T-helper 1 cell (primary cell): ENCODE measurements around the gene ATIC.

Source experiments
- DNase-seq, 5 donors: peaks; one replicate each; pipeline ENCODE4 v3.0.0-alpha.2; 2012 to 2020

Gene ATIC

DNA sequence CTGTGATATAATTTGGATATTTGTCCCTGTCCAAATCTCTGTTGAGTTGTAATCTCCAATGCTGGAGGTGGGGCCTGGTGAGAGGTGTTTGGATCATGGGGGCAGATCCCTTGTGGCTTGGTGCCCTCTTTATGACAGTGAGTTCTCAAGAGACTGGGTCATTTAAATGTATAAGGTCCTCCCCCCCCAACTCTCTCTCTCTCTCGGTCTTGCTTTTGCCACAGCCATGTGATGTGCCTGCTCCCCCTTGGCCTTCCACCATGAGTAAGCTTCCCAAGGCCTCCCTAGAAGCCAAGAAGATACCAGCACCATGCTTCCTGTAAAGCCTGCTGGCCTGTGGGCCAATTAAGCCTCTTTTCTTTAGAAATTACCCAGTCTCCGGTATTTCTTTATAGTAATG lies 65.4 kb downstream of the ATIC start:
- DNase-seq: no peak

DNA sequence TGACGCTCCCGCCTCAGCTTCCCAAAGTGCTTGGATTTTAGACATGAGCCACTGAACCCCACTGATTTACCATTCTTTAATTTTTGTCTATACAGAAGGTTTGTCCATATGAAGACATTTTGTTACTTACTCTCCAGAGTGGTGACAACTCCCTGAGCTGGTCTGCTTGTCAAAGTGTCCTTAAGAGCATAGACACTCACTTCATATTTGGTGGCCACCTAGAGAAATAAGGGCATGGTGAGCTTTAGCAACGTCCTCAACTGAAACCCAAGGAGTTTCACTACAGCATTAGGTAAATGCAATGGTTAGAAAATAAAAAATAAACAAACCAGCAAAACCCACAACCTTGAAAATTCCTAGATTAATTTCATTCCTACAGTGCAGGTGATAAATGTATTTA lies 66.2 kb downstream of the ATIC start:
- no peak for DNase-seq

DNA sequence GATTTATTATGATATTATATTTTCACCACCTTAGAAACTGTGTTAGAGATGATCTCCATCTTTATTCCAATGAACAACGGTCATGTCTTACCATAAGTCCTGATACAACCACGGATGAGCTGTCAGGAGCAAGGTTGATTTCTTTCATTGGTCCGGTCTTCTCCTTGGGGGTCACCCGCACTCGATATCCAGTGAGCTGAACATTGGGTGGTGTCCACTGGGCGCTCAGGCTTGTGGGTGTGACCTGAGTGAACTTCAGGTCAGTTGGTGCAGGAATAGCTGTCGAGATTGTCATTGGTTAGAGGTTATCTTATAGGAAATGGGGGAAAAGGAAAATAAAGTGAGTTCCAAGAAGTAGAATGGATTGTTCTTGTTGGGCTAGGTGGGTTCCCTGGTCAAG lies 67.2 kb downstream of the ATIC start:
- DNase-seq: no peak

DNA sequence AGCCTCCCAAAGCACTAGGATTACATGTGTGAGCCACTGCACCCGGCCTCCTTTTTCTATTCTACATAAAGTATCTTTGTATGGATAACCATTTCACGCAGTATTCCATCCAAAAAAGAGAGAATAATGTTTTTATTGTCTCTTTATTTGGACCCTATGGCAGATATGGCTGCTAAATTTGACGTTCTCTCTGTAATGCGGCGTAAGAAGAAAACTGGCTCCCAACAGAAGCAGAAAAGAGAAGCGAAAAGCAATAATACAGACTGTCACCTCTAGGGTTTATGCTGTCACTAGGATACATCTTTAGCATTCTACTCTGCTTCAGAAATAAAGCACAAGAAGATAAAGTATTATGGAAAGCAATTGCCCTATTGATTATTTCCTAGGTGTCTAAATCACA lies 68.1 kb downstream of the ATIC start:
- DNase-seq: no peak

DNA sequence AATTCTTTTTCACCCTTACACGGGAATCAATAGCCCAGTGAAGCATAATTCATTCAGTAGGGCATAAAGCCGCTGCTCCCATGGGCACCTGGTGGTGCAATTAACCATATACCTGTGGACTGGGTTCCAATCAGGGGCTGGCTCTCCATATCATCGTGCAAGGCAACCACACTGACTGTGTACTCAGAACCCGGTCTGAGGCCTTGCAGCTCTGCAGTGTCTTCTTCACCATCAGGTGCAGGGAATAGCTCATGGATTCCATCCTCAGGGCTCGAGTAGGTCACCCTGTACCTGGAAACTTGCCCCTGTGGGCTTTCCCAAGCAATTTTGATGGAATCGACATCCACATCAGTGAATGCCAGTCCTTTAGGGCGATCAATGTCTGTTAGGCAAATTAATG lies 68.8 kb downstream of the ATIC start:
- DNase-seq: no peak

DNA sequence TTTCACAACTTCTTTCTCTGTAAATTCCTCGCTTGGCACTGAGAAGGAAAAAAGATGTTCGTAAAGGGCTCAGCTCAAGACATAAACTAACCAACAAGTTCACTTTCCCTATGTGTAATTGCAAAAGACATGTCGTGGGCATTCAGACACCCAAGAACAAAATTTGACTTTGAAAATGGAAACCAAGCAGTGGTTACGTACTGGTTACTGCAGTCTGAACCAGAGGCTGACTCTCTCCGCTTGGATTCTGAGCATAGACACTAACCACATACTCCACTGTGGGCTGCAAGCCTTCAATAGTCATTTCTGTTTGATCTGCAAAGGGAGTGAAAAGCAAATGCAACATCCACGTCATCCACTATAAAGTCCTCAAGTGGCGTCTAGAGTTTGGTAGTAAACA lies 70.2 kb downstream of the ATIC start:
- DNase-seq: no peak

DNA sequence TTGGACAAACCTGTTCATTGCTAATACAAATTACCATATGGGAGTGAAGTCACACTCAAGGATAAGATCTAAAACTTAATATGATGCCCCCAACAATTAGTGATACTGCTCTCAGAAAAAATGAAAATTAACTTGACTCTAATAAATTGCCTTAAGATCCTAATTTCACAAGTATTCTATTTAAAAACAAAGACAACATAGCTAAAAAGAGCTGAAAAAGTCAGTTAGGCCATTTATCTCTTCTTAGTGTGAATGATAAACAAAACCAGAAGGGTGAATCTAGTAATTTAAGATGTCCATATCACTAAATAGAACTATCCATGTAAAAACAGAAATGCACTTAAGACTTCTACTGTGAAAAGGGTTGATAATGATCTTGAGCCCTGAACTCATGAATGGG lies 70.6 kb downstream of the ATIC start:
- DNase-seq: no peak

- DNase-seq: no peak
Observed at GRCh38 chr2:215383652-215384279, 71.9 kb downstream of the ATIC start.

- no peak for DNase-seq
Observed at GRCh38 chr2:215384710-215385109, 72.9 kb downstream of the ATIC start.

DNA sequence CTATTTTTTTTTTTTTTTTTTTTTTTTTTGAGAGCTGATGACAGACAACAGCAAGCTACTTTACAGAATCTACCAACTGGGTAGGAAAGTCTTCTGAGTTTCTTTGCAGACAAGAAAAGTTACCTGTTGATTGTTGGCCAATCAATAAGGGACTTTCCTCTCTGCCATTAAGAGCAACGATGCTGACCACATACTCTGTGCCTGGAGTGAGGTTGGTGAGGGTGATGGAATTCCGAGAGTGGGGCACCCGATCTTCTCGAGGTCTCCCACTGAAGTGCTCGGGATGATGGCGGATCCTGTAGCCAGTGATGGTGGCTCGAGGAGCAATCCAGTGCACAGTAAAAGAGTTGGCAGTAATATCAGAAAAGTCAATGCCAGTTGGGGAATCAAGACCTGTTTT lies 74.7 kb downstream of the ATIC start:
- DNase-seq: no peak

- no peak for DNase-seq
Observed at GRCh38 chr2:215388002-215388728, 76.3 kb downstream of the ATIC start.

GRCh38 chr2:215390550-215390913 lies 78.7 kb downstream of the ATIC start:
- no peak for DNase-seq

DNA sequence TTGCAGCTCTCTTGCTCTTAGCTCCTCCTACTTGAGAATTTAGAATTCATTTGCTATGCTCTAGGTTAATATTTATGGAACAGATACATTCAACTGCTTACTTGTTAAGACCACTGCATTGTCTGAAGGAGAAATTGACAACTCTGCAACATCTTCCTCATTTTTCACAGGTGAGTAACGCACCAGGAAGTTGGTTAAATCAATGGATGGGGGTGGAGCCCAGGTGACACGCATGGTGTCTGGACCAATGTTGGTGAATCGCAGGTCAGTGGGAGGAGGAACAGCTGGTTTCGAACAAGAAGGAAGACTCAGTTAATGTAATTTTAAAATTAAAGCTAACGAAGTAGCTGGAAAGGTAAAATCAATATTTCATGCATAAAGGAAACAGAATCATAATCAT lies 79.7 kb downstream of the ATIC start:
- no peak for DNase-seq

- DNase-seq: no peak
Observed at GRCh38 chr2:215392164-215392563, 80.3 kb downstream of the ATIC start.

DNA sequence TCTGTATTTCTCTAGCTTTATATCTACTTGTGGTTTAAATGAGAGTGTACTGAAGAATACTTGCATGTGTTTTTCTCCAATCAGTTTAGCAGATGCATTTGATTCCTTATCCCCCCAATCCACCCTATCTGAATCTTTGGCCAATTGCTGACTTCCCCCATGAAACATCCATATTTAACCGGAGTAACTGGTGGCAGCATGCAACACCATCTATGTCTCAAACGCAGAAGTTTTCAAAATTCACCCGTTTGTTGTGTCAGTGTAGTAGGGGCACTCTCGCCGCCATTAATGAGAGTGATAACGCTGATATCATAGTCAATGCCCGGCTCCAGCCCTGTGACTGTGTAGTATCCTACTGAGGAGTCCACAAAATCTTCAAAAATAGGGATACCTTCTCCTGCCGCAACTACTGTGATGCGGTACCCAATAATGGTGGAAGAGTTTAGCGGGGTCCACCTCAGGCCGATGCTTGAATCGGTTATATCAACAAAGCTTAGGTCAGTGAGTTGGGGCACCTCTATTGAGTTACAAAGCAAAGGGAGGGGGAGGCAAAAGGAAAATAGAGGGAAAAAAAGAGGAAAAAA lies 80.9 kb downstream of the ATIC start:
- no peak for DNase-seq

DNA sequence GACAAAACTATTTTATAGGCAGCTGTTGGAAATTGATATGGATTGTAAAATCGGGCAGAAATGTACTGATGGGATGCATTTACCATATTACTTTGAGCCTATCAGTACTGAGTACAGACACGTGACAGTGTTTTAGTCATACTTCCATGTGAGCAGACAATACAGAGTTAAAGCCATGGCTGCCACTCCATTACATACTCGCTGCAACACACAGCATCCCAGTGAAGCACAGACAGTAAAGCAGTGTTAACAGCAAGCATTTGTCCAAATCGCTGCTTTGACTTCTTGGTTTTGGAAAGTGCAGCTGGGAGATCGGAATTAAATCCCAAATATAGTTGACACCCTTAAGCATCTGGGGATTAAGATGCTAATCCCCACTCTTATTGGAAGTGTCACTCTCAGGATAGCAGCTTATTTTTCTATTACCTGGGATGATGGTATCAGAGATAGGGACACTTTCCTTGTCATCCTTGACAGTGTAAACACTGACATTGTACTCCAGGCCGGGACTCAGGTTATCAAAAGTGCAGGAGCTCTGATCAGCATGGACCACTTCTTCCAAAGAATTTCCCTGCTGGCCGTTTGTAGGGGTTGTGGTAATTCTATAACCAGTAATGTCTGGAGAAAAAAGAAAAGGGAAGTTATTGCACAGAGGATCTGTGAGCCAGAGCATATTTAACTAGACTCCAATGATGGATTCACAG lies 82.4 kb downstream of the ATIC start:
- no peak for DNase-seq

GRCh38 chr2:215395687-215396460 lies 84.0 kb downstream of the ATIC start:
- no peak for DNase-seq

DNA sequence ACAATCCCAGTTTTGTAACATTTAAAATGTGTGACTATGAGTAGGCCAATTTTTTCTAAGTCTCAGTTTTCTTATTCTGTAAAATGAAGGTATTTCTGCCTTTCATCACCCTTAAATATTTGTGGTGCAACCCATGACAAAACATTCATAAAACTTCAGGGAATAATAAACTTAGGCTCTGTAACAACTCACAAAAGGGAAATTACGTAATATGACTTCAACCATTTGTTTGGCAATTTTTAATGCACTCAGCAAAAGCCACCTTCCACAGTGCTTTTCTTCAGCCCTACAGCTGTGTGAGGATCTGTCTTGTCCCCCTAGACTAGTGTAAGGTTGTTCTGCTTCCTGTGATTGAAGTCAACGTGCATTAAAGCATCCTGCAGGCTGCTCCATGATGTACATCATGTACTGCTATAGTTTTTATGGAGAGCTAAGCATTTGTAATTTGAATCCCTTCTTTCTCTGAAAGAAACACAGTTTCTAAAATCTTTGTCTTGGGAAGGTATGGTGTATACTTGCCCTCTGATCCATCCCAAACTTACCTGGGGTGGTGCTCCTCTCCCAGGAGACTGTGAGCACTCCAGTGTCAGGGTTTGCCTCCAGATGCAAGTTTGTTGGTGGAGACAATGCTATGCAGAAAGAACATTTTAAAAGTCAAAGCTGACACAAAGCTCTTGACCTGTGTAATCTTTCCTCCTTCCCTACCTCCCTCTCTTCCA lies 84.9 kb downstream of the ATIC start:
- no peak for DNase-seq

- DNase-seq: no peak
Observed at GRCh38 chr2:215397632-215398341, 85.9 kb downstream of the ATIC start.

DNA sequence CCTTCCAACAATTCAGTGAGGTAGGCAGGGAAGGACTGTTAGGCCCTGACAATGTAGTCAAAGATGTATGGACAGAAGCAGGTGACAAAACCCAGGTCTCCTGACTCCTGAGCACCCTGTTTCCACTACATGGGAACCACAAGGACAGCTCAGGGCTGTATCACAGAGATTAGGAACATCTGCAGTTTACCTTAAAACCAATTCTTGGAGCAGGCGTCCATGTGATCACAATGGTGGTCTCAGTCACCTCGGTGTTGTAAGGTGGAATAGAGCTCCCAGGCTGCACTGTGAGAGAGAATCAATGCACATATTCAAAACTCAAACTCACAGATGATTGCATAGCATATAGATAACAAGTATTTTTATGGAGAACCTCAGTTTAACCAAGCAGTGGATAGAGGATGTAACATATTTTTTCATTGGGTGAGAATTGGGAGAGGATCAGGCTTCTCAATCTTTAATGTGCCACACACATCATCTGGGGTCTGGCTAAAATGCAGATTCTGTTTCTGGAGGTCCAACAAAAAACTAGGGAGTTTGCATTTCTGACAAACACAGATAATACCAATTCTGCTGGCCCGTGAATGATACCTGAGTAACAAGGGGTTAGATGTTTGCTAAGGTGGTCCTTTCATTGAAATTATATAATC lies 87.3 kb downstream of the ATIC start:
- DNase-seq: no peak
